Measurements from ENCODE around the gene USP37.

The USP37 gene

GRCh38 chr2:218448934-218449333 is 119.2 kb downstream of the USP37 start:
- TF ChIP-seq, protein P1, sequence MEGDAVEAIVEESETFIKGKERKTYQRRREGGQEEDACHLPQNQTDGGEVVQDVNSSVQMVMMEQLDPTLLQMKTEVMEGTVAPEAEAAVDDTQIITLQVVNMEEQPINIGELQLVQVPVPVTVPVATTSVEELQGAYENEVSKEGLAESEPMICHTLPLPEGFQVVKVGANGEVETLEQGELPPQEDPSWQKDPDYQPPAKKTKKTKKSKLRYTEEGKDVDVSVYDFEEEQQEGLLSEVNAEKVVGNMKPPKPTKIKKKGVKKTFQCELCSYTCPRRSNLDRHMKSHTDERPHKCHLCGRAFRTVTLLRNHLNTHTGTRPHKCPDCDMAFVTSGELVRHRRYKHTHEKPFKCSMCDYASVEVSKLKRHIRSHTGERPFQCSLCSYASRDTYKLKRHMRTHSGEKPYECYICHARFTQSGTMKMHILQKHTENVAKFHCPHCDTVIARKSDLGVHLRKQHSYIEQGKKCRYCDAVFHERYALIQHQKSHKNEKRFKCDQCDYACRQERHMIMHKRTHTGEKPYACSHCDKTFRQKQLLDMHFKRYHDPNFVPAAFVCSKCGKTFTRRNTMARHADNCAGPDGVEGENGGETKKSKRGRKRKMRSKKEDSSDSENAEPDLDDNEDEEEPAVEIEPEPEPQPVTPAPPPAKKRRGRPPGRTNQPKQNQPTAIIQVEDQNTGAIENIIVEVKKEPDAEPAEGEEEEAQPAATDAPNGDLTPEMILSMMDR (IDR thresholded peaks at IDR 0.05; ENCODE audit: low read depth, low read length) = no peak
- DNase-seq (ENCODE audit: low read depth, low spot score) = no peak
- in situ Hi-C loops (cut with HindIII; ENCODE audit: low sequenced_read_pairs) = no loop called here
- no peak overlapping the region for H3K4me3 ChIP-seq (ENCODE audit: low read depth, low read length)

GRCh38 chr2:218447072-218447471 is 121.1 kb downstream of the USP37 start:
- in situ Hi-C loops (cut with HindIII; ENCODE audit: low sequenced_read_pairs) = no loop called here
- no peak overlapping the region for H3K4me3 ChIP-seq (ENCODE audit: low read depth, low read length)
- no peak for DNase-seq (ENCODE audit: low read depth, low spot score)
- TF ChIP-seq, protein P1 (IDR thresholded peaks at IDR 0.05; ENCODE audit: low read depth, low read length) = no peak

DNA sequence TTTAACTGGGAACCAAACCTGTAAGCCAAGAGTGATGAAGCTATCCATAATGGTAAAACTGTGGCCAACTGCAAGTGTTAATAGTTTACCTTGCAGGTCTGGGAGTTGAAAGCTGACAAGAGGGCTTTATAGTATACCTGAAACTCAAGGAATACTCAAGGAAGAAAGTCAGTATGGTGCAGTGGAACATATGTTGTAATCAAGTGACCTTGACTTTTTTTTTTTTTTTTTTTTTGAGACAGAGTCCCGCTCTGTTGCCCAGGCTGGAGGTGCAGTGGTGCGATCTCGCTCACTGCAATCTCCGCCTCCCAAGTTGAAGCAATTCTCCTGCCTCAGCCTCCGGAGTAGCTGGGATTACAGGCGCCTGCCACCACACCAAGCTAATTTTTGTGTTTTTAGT is 121.6 kb downstream of the USP37 start:
- in situ Hi-C loops (cut with HindIII; ENCODE audit: low sequenced_read_pairs) = no loop called here
- DNase-seq (ENCODE audit: low read depth, low spot score) = no peak
- TF ChIP-seq, protein P1 (IDR thresholded peaks at IDR 0.05; ENCODE audit: low read depth, low read length) = no peak
- no peak overlapping the region for H3K4me3 ChIP-seq (ENCODE audit: low read depth, low read length)

DNA sequence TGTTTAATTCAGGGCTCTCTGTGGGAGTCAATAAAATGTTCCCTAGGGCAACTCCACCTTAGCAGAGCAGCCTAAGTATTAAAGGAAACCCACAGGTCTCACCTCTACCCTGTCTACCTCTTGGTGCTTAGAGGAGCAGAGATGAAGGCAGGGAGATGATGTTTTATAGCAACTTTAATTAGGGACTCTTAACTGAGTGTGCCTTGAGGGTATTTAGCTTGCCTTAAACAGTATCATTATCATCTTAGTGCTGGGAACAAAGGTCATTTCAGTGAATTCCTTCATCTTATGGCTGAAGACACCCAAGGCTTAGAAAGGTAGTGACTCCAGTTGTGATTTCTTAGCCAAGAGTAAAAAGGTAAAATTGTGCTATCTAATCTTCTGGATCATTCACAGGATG is 122.5 kb downstream of the USP37 start:
- TF ChIP-seq, protein P1 (IDR thresholded peaks at IDR 0.05; ENCODE audit: low read depth, low read length) = no peak
- no peak for DNase-seq (ENCODE audit: low read depth, low spot score)
- H3K4me3 ChIP-seq (ENCODE audit: low read depth, low read length) = no peak overlapping the region
- in situ Hi-C loops (cut with HindIII; ENCODE audit: low sequenced_read_pairs) = no loop called here

DNA sequence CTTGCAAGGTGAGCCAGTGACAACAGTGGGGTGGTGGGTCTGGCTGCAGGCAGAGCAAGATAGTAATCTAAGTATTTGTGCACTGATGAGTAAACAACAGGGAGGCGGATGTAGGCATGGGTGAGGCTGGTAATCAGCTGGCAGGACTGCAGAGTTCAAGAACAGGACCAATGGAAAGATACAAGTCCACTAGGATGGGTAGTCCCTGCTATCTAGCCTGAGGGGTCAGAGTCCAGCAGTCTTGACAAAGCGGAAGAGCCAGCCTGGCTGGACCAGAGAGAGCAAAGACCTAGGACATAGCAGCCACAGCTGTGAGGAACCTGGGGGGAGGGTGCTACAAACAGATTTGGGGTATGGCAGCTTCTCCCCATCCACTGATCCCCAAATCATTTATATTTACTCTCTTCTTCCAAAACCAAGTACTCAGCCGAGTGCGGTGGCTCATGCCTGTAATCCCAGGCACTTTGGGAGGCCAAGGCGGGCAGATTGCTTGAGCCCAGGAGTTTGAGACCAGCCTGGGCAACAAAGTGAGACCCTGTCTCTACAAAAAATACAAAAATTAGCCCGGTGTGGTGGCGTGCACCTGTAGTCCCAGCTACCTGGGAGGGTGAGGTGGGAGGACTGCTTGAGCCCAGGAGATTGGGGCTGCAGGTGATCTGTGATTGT is 123.3 kb downstream of the USP37 start:
- H3K4me3 ChIP-seq (ENCODE audit: low read depth, low read length) = no peak overlapping the region
- DNase-seq (ENCODE audit: low read depth, low spot score) = no peak
- TF ChIP-seq, protein P1 (IDR thresholded peaks at IDR 0.05; ENCODE audit: low read depth, low read length) = no peak
- in situ Hi-C loops (cut with HindIII; ENCODE audit: low sequenced_read_pairs) = no loop called here

DNA sequence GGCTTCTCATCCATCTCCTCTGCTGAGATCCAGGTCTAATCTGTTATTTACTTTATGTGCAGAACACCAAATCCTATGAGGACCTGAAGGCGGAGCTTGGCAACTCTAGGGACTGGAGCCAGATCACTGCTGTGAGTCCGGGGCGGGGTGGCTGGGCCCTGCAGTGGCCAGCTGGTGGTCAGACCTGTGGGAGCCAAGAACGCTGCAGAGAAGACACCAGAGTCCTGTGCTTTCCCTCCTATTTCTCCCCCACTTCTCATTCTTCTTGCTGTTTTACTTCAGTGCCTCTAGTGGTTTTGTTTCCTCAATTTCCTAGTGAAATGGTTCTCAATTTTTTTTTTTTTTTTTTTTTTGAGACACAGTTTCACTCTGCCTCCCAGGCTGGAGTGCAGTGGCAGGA is 129.6 kb downstream of the USP37 start:
- TF ChIP-seq, protein P1 (IDR thresholded peaks at IDR 0.05; ENCODE audit: low read depth, low read length) = no peak
- in situ Hi-C loops (cut with HindIII; ENCODE audit: low sequenced_read_pairs) = no loop called here
- H3K4me3 ChIP-seq (ENCODE audit: low read depth, low read length) = no peak overlapping the region
- DNase-seq (ENCODE audit: low read depth, low spot score) = no peak
